Stimulated activated CD8-positive, alpha-beta memory T cell treated with anti-CD3 and anti-CD28 coated beads, Interleukin-7, amount 100 ng/mL, for 1 hour (primary cell): ENCODE measurements around the gene SPTBN1.

ENCODE experiments used
- DNase-seq, 2 donors: peaks; one replicate each; pipeline ENCODE4 v3.0.0-alpha.2; 2020; ENCODE audit warnings: low read depth in 2 of 2

SPTBN1 gene

DNA sequence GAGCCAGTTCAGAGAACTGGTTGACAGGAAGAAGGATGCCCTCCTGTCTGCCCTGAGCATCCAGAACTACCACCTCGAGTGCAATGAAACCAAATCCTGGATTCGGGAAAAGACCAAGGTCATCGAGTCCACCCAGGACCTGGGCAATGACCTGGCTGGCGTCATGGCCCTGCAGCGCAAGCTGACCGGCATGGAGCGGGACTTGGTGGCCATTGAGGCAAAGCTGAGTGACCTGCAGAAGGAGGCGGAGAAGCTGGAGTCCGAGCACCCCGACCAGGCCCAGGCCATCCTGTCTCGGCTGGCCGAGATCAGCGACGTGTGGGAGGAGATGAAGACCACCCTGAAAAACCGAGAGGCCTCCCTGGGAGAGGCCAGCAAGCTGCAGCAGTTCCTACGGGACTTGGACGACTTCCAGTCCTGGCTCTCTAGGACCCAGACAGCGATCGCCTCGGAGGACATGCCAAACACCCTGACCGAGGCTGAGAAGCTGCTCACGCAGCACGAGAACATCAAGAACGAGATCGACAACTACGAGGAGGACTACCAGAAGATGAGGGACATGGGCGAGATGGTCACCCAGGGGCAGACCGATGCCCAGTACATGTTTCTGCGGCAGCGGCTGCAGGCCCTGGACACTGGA is 174.9 kb downstream of the SPTBN1 start:
- DNase-seq, result no peak

- DNase-seq, result no peak
Observed at GRCh38 chr2:54631755-54632154, 175.6 kb downstream of the SPTBN1 start.

- no peak for DNase-seq
Observed at GRCh38 chr2:54632733-54633692, 176.9 kb downstream of the SPTBN1 start.

DNA sequence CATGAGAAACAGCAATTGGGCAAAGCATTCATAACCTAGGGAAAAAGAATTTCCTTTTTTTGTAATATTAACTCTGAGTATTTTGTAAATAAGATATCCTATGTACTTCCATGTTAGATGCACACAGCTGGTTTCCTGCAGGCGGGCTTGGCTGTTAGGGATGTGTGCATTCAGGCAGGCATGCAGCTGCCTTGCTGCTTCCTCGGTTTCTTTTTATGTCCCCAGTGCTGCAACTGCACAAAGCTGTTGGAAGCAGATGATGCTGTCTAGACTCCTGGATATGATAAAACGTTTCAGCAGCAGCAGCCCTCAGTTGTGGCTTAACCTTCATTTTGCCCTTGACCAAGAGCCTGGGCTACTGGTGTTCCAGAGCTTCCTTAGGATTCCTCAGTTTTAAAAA is 177.9 kb downstream of the SPTBN1 start:
- no peak for DNase-seq

DNA sequence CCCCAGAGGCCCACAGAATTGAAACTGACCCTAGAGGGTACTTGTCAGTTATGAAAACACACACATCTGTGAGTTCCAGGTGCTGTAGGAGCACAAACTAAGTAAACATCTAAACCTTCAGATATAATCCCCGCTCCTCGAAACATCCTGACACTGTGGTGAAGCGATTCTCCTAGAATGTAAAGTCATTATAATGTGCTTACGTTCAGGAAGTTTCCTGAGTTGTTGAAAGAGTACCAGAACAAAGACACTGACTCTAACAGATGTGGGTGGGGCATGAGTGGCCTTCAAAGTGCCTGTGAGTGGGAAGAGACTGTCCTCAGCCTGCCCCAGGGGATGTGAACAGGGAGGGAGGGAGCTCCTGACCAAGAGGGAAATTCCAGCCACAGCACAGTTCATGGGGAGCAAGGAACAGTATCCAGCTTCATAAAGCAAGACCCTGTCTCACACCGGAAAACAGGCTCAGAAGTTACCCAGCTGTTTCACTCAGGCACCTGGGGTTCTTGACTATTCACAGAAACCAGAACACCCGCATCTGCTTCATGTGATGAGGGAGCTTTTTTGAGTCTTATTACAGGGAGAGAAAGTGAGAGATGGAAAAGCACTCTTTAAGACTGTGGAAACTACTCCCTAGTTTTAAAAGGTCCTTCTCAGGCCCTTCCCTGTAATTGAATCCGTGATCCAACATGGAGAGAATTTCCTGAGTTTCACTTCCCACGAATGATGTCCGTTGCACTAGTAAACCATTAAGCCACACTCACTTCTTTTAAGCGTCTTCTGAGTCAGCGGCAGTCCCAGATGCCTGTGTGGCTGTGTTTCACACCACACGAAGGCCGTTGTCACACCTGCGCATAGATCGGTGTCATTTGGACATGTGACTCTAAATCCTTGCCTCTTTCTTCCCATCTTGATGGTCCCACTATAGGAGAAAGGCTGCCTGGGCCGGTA is 178.7 kb downstream of the SPTBN1 start:
- no peak for DNase-seq

DNA sequence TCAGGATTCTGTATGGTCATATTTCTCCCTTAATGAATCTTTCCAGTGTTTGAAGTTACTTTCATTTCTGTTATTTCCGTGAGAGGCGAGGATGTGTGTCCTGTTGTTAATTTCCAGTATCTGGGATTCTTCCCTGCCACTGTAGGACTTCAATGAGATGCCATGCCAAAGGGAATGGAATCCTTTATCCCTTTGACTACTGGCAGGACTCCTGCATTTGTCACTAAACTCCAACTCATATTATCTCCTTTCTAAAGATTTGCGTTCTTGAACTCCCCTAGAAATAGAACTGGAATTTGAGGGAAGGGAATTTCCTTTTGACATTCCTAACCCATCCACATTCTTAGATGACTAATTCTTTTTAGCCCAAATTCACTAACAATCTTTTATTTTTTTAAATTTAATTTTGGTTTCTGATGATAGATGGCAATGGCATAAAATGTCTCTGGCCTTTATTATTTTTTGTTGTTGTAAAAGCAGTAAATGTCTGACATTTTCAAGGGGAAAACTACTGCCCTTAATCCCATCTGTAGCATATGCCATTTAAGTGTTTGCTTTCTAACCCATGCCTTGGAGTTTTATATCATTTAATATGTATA is 179.5 kb downstream of the SPTBN1 start:
- DNase-seq, result no peak

- no peak for DNase-seq
Observed at GRCh38 chr2:54636415-54637139, 180.4 kb downstream of the SPTBN1 start.

- DNase-seq, result no peak
Observed at GRCh38 chr2:54638103-54638502, 182.0 kb downstream of the SPTBN1 start.

DNA sequence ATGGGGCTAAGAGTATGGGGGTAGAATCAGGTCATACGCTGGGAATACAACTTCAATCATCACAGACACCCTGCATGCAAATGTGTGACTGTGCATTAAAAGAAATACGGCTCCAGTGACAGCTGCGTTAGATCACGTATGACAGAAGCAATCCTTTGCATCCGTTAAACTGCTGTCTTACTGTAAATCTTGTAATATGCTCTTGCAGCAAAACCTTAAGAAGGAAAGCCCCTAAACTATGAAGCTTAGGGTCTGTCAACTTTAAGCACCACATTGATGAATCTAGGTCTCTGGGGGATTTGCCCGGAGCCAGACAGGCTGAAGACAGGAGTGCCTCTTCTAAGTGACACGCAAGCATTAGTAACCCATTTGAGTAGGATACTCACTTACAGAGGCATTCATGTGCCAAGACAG is 182.7 kb downstream of the SPTBN1 start:
- DNase-seq, result no peak

DNA sequence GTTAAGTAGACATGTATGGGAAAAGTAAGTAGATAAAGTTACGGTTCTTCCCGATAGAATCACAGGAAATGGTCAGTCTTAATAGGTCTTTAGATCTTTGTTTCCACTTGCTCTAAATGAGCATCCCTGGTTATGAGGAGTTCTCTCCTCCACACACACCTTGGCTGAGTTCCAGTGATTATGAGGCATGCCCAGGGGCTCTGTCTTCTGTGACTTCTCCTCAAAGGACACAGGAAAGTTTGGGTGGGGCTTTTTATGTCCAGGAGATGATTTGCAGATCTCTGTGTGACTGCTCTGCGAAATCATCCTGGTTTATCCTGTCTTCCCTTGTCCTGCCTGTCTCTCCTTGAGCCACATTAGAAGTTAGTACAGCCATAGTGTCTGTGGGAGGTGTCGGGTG is 183.5 kb downstream of the SPTBN1 start:
- no peak for DNase-seq

- DNase-seq, result no peak
Observed at GRCh38 chr2:54640834-54641540, 184.9 kb downstream of the SPTBN1 start.

GRCh38 chr2:54641988-54642387 is 185.9 kb downstream of the SPTBN1 start:
- DNase-seq, result no peak

GRCh38 chr2:54642677-54643430 is 186.7 kb downstream of the SPTBN1 start:
- no peak for DNase-seq

DNA sequence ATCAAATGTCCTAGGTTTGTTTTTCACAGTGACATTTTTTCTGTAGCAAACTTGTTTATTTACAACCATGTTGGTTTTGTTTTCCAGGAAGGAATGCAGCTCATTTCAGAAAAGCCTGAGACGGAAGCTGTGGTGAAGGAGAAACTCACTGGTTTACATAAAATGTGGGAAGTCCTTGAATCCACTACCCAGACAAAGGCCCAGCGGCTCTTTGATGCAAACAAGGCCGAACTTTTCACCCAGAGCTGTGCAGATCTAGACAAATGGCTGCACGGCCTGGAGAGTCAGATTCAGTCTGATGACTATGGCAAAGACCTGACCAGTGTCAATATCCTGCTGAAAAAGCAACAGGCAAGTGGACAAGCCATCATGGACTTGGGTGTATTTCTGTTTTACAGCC is 188.1 kb downstream of the SPTBN1 start:
- no peak for DNase-seq

DNA sequence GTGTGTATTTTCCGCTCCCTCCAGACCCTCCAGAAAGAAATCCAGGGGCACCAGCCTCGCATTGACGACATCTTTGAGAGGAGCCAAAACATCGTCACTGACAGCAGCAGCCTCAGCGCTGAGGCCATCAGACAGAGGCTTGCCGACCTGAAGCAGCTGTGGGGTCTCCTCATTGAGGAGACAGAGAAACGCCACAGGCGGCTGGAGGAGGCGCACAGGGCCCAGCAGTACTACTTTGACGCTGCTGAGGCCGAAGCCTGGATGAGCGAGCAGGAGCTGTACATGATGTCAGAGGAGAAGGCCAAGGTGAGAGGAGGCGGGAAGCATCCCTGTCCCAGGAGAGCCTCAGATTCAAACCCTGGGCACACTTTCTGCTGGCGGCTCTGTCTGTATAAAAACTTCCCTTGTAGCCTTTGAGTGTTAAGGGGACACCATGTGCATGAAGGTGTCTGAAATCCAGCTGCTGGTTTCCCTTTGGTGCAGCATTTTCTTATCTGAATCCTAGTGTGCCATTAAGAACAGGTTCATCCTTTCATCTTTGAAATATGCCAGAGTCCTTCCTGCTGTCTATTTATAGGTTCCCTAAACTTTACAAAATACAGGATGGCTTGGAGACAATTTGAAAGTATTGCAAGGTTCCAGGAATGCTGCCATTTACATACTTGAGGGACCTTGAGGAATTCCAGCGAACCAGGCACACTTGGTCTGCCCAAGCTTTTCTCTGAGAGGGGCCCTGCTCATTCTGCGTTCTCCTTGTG is 190.2 kb downstream of the SPTBN1 start:
- DNase-seq, result no peak

- DNase-seq, result no peak
Observed at GRCh38 chr2:54648256-54648655, 192.1 kb downstream of the SPTBN1 start.

DNA sequence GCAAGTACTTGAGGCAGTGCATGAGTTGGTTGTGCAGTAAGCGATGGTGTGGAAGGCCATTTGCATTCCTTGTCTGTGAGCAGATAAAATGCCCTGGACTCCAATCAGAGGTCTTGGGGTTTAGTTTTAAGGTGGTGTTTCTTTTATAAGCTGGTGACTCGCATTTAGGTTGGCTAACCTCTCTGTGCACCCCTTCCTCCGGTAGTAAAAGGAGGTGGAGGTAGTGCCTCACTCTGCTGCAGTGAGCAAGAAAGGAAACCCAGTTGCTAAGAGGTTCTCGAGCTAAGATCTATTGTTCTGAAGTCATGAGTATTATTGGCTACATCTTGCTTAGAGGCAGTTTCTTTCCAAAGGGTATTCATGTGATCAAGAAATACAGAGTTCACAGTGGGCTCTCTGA is 193.1 kb downstream of the SPTBN1 start:
- no peak for DNase-seq

DNA sequence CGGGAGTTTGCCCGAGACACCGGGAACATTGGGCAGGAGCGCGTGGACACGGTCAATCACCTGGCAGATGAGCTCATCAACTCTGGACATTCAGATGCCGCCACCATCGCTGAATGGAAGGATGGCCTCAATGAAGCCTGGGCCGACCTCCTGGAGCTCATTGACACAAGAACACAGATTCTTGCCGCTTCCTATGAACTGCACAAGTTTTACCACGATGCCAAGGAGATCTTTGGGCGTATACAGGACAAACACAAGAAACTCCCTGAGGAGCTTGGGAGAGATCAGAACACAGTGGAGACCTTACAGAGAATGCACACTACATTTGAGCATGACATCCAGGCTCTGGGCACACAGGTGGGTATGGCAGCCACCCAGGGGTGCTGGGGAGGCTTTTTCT is 193.5 kb downstream of the SPTBN1 start:
- no peak for DNase-seq

GRCh38 chr2:54650612-54651011 is 194.5 kb downstream of the SPTBN1 start:
- DNase-seq, result no peak
